ENCODE measurements around the gene ACACB.

The ACACB gene

DNA sequence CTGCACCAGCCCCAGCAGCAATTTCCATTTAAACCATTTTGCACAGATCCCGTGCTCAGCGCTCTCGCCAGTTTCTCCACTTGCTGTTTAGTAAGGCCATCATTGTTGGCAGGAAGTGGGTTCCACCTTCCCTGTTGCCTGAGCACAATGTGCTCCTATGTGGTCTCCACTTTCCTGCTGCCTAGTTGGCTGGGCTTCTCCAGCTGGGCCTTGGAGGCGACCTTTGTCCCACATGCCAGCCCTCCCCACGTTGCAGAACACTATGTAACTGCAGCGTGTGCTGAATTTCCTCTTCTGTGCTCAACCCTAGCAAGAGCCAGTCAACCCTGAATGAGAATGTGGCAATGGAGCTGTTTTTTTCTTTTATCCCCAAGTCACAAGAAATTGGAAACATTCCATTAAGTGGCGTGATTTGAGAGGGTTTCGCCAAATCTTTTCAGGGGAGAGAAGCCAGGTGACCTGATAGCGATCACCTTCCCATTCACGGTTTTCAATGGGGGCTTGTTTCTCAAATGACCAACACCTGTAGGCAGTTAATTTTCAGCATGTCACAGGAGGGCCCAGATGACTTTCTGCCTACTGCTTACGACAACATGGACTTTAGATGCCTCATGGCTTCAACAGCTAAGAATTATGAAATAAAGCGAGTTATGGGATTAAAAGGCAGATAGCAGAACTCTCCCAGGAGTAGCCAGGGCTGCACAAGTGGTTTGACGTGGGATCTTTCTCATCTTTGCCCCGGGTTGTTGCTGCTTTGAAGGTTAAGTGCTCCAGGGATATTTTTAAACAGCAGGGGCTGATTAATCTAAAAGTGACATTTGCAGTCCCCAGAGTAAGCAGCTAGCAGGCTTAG, at the start of gene ACACB:
Gene ACACB, plus strand, starts transcription at position 830 of the 853 bp plus-strand sequence. CDS start 22,819 bp downstream, outside the sequence.
- DNase-seq (ENCODE audit: low spot score) = no peak

DNA sequence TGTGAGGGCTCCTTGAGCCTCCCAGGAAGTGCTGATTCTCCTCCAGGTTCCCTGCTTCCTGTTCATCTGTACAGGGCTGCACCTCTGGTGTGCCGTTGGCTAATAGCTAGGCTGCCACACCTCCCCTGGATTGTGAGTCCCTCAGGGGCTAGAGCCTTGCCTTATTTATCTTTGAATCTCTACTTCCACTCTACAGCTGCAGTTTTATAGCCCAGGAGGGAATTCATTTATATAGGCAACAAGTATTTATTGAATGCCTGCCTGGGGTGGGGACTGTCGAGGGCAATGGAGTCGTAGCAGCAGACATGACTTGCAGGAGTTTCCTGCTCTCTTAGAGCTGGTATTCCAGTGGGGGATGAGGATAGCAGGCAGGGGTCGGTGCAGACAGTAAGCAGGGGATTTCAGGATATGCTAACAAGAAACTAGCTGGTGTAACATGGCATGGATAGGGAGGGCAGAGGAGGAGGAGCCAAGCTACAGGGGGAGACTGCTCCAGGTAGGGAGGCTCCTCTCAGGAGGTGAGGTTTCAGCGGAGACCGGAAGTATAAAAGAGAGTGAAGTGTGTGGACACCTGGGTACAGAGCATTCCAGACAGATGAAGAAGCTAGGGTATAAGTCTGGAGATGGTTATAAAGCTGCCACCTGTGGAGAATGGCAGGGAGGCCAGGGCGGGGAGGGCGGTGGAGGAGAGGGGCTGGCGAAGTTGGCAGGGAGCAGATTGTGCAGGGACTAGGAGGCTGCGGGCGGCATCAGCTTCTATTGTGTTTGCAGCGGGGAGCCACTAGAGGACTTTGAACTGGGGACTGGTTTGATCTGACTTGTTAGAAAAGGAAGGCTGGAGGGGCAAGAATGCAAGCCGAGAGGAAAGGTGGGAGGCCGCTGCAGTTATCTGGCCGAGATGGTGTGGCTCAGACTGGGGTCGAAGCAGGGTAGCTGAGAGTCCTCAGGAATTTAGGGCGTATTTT, 46.8 kb upstream of the ACACB start:
- DNase-seq (ENCODE audit: low spot score) = no peak

DNA sequence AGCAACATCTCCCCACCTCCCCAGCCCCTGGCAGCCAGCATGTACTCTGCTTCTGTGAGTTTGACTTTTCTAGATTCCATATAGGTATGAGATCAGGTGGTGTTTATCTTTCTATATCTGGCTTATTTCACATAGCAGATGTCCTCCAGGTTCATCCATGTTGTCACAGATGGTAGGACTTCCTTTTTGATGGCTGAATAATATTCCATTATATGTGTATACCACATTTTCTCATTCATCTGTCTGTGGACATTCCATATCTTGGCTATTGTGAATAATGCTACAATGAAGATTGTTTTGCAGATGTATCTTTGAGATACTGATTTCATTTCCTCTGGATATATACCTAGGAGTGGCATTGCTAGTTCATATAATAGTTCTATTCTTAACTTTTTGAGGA, 41.5 kb upstream of the ACACB start:
- no peak for DNase-seq (ENCODE audit: low spot score)

DNA sequence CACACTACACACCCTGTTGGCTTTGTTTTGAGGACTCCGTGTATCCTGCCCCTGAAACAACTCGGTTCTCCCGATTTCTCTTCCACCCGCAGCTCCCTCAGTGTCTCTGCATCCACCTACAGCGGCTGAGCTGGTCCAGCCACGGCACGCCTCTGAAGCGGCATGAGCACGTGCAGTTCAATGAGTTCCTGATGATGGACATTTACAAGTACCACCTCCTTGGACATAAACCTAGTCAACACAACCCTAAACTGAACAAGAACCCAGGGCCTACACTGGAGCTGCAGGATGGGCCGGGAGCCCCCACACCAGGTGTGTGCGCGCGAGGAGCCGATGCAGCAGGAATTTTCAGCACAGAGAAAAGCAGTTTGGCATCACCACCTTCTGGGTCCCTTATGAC, 33.6 kb upstream of the ACACB start:
- DNase-seq (ENCODE audit: low spot score) = no peak

DNA sequence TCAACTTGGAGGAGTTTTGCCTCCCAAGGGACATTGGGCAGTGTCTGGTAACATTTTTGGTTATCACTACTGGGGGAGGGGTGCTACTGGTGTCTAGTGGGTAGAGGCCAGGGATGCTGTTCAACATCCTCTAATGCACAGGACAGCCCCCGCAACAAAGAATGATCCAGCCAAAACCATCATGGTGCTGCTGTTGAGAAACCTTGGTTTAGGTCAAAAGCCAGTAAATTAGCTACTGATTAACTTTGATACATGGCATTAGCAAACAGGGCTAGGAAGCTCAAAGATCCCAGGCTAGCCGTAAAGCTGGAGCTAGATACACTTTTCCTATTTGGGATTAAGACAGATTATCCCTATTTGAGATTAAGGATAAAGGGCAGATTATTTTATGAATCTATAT, 32.0 kb upstream of the ACACB start:
- no peak for DNase-seq (ENCODE audit: low spot score)

DNA sequence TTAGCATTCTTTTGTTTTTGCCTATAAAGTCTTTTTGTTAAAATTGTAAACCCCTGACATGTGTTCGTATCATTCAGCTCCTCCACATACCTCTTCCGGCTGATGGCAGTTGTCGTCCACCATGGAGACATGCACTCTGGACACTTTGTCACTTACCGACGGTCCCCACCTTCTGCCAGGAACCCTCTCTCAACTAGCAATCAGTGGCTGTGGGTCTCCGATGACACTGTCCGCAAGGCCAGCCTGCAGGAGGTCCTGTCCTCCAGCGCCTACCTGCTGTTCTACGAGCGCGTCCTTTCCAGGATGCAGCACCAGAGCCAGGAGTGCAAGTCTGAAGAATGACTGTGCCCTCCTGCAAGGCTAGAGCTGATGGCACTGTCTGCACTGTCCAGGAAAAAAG, 30.8 kb upstream of the ACACB start:
- DNase-seq (ENCODE audit: low spot score) = no peak

DNA sequence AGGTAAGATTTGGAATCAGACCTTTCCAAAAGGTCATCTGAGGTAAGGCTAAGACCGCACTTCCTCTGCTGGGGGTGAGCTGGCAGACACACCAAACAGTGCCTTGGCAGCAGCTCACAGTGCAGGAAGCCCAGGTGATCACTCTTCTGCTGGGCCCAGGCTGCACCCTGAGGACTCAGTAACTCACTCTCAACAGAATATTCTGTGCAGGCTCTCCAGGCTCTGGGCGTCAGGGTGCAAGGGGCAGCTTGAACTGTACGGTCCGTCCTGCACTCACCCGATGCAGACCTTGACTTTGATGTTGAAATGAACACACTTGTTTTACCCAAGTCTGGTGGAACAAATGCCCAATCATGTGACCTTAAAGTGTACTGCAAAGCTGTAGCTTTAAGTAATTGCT, 29.1 kb upstream of the ACACB start:
- no peak for DNase-seq (ENCODE audit: low spot score)

DNA sequence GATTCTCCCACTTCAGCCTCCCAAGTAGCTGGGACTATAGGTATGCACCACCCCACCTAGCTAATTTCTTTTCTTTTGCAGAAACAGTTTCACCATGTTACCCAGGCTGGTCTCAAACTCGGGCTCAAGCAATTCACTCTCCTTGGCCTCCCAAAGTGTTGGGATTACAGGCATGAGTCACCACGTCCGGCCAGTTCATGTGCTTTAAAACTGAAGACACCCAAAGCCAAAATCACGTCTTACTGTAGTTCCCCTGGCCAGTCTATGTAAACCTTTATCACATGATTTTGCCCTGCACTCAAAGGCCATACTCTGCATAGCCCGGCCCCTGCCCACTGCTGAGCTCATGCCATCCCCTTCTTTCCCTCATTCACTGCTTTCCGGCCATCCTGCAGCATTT, 27.6 kb upstream of the ACACB start:
- DNase-seq (ENCODE audit: low spot score) = no peak

DNA sequence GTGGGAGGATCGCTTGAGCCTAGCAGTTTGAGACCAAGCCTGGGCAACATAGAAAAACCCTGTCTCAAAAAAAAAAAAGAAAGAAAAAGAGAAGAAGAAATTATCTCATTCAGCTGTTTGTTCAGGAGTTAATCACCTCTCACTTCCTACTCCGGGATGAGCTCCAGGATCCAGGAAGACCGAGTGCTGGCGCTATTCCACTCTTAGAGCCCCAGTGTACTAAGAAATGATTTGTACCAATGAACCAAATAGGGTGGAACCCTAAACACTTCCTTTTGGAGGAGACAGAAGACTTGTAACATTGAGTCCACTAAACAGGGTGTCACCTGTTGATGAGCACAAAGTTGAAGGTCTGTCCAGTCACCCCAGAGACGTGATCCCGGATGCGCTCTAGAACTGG, 26.7 kb upstream of the ACACB start:
- DNase-seq (ENCODE audit: low spot score) = no peak

DNA sequence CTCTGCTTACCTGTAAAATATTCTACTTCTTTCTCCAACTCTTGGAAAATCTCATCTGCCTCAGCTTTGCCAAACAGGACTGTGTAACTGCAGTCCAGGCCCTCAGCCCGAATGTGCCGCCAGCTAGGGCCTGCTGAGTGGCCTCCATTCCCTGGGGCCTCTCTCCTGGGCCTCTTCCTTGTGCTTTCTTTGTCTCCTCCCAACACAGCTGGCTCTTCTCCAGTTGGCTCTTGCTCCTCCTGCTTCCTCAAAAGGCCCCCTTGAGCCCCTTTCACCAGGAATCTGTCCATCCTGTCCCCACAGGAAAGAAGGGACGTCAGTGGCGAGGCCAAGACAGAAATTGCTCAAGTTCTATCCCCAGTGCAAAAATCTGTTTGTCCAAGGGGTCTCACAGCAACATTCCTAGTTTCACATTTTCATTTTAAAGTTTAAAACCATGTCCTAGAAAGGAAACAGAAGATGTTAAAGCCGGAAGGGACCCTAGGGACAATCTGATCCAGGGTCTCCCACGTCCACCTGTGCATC, 23.8 kb upstream of the ACACB start:
- no peak for DNase-seq (ENCODE audit: low spot score)

DNA sequence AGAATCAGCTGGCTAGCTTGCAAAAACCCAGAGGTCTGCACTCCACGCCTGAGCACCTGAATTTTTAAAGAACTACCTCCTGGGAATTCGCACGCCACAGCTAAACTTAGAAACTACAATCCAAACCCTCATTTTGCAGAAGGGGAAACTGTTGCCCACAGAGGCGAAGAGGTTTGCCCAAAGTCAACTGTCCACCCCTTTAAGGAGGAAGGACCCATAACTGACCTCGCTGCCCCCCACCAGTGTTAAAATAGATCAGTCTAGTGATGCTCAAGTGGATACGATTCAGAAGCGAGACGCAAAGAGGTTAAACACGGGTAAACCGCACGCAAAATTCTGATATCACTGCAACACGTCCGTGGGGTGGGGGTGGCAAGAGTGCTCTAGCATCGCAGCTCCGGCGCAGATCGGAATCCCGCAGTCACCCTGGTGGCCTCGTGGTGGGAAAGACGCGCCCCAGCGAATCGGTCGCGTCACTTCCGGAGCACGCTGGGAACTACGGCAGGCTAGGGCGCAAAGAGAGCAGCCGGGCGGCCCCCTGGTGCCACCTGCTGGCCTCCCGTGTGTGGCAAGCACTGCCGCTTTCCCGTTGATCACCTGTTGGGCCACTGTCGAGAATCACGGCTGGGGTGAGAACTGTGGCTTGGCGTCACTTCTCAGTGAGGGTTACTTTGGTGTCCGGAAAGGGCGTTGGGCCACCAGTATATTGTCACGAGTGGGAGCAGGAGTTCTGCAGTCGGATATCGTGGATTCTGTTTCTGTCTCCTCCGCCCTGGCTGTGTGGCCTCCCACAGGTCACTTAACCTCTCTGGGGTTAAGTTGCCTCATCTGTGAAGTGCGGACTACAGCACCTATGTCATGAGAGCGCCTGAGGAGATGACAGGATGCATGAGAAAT, 23.1 kb upstream of the ACACB start, which contains the start of gene ALKBH2:
Gene ALKBH2, minus strand, starts transcription at position 451 of the 897 bp plus-strand sequence. CDS start 686 bp downstream, outside the sequence.
- DNase-seq (ENCODE audit: low spot score) = peak; percentile 95

DNA sequence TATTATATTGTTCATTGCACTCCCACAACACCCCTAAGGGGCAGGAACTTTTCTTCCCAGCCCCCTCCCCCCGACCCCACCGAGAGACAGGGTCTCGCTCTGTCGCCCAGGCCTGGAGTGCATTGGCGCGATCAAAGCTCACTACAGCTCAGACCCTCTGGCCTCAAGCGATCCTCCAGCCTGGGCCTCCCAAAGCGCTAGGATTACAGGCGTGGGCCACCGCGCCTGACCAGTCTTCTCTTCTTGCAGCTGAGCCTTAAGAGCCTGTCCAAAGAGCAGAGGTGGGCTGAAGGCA, 19.3 kb upstream of the ACACB start:
- no peak for DNase-seq (ENCODE audit: low spot score)

DNA sequence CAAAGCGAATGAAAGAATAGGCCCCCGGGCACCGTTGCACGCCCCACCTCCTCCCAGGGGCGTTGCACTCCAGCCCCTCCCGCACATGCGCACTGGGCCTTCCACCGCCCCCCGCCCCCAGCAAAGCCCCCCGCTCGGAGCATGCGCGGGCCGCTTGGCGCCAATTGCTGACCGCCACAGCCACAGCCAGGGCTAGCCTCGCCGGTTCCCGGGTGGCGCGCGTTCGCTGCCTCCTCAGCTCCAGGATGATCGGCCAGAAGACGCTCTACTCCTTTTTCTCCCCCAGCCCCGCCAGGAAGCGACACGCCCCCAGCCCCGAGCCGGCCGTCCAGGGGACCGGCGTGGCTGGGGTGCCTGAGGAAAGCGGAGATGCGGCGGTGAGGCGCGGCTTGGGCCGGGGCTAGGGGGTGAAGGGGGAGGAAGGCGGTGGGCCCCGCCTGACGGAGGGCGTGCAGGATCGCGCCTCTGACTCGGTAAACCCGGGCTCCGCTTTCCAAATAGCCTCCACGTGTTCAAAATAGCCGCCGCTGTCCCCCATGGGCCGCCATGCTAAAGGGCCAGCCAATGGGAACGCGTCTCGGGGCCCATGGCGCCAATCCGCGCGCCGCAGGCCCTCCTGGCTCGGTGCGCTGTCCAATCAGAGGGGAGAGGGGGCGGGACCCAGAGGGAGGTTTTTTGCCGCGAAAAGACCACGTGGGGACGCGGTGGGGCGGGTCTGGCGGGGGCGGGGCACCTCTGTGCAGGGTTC, 18.8 kb upstream of the ACACB start, which contains the start of gene UNG:
Gene UNG, plus strand, starts transcription at position 163 of the 748 bp plus-strand sequence. Its CDS starts 83 bp downstream, at position 246.
- DNase-seq (ENCODE audit: low spot score) = peak; percentile 99

DNA sequence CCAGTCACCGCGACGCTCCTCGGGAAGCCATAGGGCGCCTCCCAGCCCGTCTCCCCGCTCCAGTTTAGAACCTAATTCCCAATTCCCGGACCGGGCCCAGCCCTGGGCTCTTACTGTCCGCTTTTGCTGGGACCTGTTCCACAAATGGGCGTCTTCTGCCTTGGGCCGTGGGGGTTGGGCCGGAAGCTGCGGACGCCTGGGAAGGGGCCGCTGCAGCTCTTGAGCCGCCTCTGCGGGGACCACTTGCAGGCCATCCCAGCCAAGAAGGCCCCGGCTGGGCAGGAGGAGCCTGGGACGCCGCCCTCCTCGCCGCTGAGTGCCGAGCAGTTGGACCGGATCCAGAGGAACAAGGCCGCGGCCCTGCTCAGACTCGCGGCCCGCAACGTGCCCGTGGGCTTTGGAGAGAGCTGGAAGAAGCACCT, 18.2 kb upstream of the ACACB start:
- DNase-seq (ENCODE audit: low spot score) = no peak

DNA sequence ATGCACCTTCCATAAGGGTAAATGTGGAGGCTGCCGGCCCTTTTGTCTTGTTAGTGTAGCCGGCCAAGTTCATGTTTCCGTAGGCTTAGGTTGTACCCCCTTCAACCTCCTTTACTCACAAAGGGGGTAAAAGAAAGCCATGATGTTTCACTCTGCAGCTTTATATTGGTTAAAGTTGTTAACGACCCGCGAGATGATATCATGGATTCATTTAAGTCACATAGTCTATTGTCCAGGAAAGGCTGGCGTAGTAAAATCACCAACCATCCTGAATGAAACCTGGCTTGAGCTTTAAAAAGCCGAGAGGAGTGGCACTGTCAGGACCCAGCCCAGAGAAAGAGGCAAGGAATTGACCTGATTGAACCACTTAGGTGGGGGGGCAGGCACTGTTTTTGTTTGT, 17.7 kb upstream of the ACACB start:
- DNase-seq (ENCODE audit: low spot score) = no peak

DNA sequence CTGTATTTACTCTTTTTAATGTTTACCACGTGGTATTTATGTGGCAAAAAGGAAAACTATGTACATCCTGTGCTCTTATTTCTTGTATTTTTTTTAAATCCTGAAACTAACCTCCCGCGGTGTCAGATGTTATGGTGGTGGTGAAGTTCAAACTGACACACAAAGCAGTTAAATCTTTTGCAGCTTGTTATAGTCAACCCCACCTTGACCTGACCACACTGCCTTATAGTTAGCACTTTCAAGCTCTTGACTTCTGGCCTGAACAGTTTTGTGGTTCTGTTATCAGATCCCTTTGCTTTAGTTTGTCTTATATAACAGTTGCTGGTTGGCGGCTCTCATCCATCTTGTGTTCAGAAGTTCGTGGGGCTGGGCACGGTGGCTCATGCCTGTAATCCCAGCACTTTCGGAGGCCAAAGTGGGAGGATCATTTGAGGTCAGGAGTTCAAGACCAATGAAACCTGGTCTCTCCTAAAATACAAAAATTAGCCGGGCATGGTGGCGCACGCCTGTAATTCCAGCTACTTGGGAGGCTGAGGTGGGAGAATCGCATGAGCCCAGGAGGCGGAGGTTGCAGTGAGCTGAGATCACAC, 16.9 kb upstream of the ACACB start:
- DNase-seq (ENCODE audit: low spot score) = no peak

DNA sequence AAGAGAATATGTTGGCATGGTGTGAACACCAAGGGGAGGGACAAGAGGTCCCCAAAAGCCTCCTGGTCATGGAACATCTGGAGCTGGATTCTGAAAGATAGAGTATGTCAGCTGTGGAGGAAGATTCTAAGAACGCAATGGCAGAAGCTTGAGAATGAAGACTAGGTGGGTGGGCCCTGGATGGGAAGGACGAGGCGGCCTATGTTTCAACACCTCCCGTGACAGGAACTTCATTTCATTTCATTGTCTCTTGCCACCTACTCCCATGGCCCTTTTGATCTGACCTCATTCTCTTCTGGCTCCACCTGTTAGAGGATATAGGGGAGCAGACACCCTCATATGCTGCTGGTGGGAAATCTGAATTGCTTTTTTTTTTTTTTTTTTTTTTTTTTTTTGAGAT, 15.6 kb upstream of the ACACB start:
- no peak for DNase-seq (ENCODE audit: low spot score)

DNA sequence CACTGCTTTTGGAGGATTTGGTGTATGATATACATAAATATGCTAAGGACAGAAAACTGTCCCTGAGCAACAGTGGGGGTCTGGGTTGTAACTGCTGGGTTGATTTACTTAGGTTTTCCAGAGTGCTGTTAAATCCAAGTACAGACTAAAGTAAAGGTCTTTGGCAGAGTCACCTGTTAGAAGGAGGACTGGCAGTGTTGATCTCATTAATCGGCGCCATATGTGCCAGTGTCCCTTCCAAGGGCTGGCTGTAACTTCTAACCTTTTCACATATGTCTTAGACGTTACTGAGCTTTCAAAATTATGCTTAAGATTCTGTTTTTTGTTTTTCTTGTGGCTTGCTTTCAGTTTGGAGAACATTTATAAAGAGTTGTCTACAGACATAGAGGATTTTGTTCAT, 13.9 kb upstream of the ACACB start:
- DNase-seq (ENCODE audit: low spot score) = no peak

DNA sequence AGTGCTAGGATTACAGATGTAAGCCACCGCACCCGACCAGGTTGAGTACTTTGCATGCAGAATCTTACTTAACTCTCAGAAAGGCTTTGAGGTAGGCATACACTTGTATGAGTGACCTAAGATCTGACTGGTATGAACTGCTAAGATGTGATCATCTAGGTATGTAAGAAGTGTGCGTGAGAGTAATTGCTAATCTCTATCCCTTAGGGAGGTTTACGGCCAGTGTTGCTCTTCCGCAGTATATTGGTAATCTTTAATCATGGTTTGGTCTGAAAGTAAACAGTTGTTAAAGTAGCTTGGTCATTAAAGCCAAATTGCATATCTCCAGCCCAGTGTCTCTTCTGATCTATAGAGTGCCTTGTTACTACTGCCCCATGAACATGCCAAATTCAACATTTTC, 11.2 kb upstream of the ACACB start:
- DNase-seq (ENCODE audit: low spot score) = no peak

DNA sequence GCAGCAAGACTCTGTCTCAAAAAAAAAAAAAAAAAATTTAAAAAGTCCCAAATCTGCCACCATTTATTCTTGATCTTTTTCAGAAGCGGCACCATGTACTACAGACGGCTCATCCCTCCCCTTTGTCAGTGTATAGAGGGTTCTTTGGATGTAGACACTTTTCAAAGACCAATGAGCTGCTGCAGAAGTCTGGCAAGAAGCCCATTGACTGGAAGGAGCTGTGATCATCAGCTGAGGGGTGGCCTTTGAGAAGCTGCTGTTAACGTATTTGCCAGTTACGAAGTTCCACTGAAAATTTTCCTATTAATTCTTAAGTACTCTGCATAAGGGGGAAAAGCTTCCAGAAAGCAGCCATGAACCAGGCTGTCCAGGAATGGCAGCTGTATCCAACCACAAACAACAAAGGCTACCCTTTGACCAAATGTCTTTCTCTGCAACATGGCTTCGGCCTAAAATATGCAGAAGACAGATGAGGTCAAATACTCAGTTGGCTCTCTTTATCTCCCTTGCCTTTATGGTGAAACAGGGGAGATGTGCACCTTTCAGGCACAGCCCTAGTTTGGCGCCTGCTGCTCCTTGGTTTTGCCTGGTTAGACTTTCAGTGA, 6.5 kb upstream of the ACACB start:
- DNase-seq (ENCODE audit: low spot score) = no peak

All from left forelimb (tissue), 1 donor.